Panc1 (cell line): ENCODE results near the gene BICRAL. TPM values are rescaled to one million over a fixed set of nuclear protein-coding genes. Genes with fewer than 3 reads are reported as not detected.
A peak's percentile ranks its signal among the peaks of the same experiment; 100 is the strongest.
"Not testable (repeated sequence)": the region's sequence is repeated elsewhere in the genome, so short reads cannot be mapped to it uniquely, and the experiment has no call there.

Experiments
- ATAC-seq: fragments of 200-7000 bp; cut with Tn5 transposase; 2 replicates; pipeline ENCODE4 v1.9.1; 2020; ENCODE audit warnings: mild to moderate bottlenecking, moderate library complexity
- BruUV-seq: library from RNA; stranded (reverse); fragments of 400-500 nt; replicated peaks from 2 replicates; lab custom pipeline; 2021; lab: Mats Ljungman, UMichigan
- CTCF ChIA-PET: fragments of 300-600 bp; sonication (Branson Sonifier 250); formaldehyde crosslinking; loops from one replicate; lab custom pipeline; 2022; ENCODE audit warnings: antibody characterized with exemption; lab: Charles Lee
- POLR2A ChIA-PET: fragments of 300-600 bp; sonication (Branson Sonifier 250); formaldehyde crosslinking; loops from one replicate; lab custom pipeline; 2022; ENCODE audit warnings: antibody characterized with exemption; lab: Charles Lee
- DNase-seq: peaks from one replicate; pipeline ENCODE4 v3.0.0-alpha.2; 2010; ENCODE audit warnings: low read depth, low spot score
- H3K27ac ChIP-seq: 2 replicates; pipeline ENCODE4 v1.5.1; 2011; ENCODE audit warnings: mild to moderate bottlenecking, low read length, inconsistent platforms
- H3K27me3 ChIP-seq: fragments of 200-500 bp; sonication (Bioruptor generic); 2 replicates; pipeline ENCODE4 v1.6.0; 2014; ENCODE audit warnings: low read length, inconsistent platforms; ENCODE audit not compliant: control insufficient read depth, insufficient read depth
- H3K36me3 ChIP-seq: fragments of 200-500 bp; sonication (Bioruptor generic); 2 replicates; pipeline ENCODE4 v1.5.1; 2014; ENCODE audit warnings: inconsistent platforms, mild to moderate bottlenecking, low read length, moderate library complexity; ENCODE audit not compliant: control insufficient read depth, insufficient read depth
- H3K4me1 ChIP-seq: 2 replicates; pipeline ENCODE4 v1.5.1; 2011; ENCODE audit warnings: inconsistent platforms, mild to moderate bottlenecking, low read length, moderate library complexity; ENCODE audit not compliant: control insufficient read depth, insufficient read depth
- H3K4me3 ChIP-seq, 2 experiments: 2 replicates each; pipeline ENCODE4 v1.5.1; 2011 to 2012; ENCODE audit warnings: low read depth in 2 of 2, low read length in 2 of 2, mild to moderate bottlenecking in 2 of 2, inconsistent platforms in 1 of 2, moderate library complexity in 1 of 2
- H3K9me3 ChIP-seq: fragments of 200-500 bp; sonication (Bioruptor generic); 2 replicates; pipeline ENCODE4 v1.5.1; 2014; ENCODE audit warnings: low read depth, mild to moderate bottlenecking, inconsistent platforms, low read length, moderate library complexity; ENCODE audit not compliant: control insufficient read depth, insufficient read depth
- POLR2AphosphoS5 ChIP-seq: IDR thresholded peaks from 2 replicates; pipeline ENCODE4 v1.6.1; 2012; ENCODE audit warnings: mild to moderate bottlenecking, low read depth, low read length, moderate library complexity
- SIN3A ChIP-seq: IDR thresholded peaks from 2 replicates; pipeline ENCODE4 v1.6.1; 2012; ENCODE audit warnings: low read depth, mild to moderate bottlenecking, low read length, moderate library complexity, borderline replicate concordance; ENCODE audit not compliant: insufficient read depth
- TCF7L2 ChIP-seq: IDR thresholded peaks from 2 replicates; pipeline ENCODE4 v1.6.1; 2011; ENCODE audit warnings: mild to moderate bottlenecking, low read depth, low read length, inconsistent platforms
- in situ Hi-C: cut with HindIII; loops from 2 replicates; pipeline ENCODE4 v1.10.0; 2016; ENCODE audit warnings: low sequenced_read_pairs, low pct_unique_long_range_greater_than_20kb
- intact Hi-C: fragments of 100-400 bp; cut with micrococcal nuclease; formaldehyde crosslinking; loops from one replicate; pipeline ENCODE4 v1.10.0; 2022; ENCODE audit not compliant: unreplicated experiment
- total RNA-seq: library from RNA; stranded (reverse); gene quantifications from one replicate; pipeline ENCODE4 v1.2.1, GENCODE V29; 2021; ENCODE audit not compliant: unreplicated experiment
- TF ChIP-seq, protein P1 (sequence below): fragments of 450-650 bp; IDR thresholded peaks from 2 replicates; pipeline ENCODE4 v1.5.1; 2017; ENCODE audit warnings: mild to moderate bottlenecking
- TF ChIP-seq, protein P2 (sequence below), 2 experiments: IDR thresholded peaks; 2 replicates each; pipeline ENCODE4 v1.6.1; 2011 to 2012; ENCODE audit warnings: low read depth in 2 of 2, control low read depth in 1 of 2, low read length in 1 of 2, mild to moderate bottlenecking in 1 of 2, moderate library complexity in 1 of 2; ENCODE audit not compliant: insufficient read depth in 1 of 2

BICRAL gene
- total RNA-seq, 1 experiment from 2014 or later, result 12.9 TPM

DNA sequence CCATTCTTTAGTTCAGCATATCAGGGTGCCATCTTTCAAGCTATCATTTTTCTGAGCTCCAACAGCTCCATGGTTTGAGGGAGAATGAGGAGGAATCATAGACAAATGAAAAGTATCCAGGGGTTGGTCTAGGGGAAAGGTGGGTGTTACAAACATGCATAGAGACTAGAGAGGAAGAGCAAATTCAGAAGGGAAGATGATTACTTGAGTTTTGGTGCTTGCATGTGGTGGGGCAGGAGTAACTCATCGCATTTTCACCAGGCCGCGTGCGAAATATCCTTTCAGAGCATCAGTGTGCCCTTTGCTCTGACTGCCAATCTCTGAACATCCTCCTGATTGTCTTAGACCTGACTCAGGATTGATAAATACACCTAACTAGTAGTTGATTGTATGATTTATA, 7.7 kb upstream of the BICRAL start:
- in situ Hi-C loops (no loop called here), intact Hi-C loops (no loop called here)
- TF ChIP-seq TCF7L2 (no peak), SIN3A (no peak), POLR2AphosphoS5 (no peak)
- TF ChIP-seq, protein P1, sequence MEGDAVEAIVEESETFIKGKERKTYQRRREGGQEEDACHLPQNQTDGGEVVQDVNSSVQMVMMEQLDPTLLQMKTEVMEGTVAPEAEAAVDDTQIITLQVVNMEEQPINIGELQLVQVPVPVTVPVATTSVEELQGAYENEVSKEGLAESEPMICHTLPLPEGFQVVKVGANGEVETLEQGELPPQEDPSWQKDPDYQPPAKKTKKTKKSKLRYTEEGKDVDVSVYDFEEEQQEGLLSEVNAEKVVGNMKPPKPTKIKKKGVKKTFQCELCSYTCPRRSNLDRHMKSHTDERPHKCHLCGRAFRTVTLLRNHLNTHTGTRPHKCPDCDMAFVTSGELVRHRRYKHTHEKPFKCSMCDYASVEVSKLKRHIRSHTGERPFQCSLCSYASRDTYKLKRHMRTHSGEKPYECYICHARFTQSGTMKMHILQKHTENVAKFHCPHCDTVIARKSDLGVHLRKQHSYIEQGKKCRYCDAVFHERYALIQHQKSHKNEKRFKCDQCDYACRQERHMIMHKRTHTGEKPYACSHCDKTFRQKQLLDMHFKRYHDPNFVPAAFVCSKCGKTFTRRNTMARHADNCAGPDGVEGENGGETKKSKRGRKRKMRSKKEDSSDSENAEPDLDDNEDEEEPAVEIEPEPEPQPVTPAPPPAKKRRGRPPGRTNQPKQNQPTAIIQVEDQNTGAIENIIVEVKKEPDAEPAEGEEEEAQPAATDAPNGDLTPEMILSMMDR, result no peak
- TF ChIP-seq, protein P2, sequence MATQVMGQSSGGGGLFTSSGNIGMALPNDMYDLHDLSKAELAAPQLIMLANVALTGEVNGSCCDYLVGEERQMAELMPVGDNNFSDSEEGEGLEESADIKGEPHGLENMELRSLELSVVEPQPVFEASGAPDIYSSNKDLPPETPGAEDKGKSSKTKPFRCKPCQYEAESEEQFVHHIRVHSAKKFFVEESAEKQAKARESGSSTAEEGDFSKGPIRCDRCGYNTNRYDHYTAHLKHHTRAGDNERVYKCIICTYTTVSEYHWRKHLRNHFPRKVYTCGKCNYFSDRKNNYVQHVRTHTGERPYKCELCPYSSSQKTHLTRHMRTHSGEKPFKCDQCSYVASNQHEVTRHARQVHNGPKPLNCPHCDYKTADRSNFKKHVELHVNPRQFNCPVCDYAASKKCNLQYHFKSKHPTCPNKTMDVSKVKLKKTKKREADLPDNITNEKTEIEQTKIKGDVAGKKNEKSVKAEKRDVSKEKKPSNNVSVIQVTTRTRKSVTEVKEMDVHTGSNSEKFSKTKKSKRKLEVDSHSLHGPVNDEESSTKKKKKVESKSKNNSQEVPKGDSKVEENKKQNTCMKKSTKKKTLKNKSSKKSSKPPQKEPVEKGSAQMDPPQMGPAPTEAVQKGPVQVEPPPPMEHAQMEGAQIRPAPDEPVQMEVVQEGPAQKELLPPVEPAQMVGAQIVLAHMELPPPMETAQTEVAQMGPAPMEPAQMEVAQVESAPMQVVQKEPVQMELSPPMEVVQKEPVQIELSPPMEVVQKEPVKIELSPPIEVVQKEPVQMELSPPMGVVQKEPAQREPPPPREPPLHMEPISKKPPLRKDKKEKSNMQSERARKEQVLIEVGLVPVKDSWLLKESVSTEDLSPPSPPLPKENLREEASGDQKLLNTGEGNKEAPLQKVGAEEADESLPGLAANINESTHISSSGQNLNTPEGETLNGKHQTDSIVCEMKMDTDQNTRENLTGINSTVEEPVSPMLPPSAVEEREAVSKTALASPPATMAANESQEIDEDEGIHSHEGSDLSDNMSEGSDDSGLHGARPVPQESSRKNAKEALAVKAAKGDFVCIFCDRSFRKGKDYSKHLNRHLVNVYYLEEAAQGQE (IDR thresholded peaks at IDR 0.05; ENCODE audit: insufficient read depth in 1 of 2, low read depth in 2 of 2, low read length in 1 of 2), result no peak
- Histone ChIP-seq H3K36me3 (no peaks in the 10 kb centered on the region), H3K4me1 (peaks cover 8% of the 10 kb centered on the region), H3K27ac (no peak overlapping the region), H3K9me3 (no peaks in the 10 kb centered on the region), H3K4me3 (no peak overlapping the region), H3K27me3 (no peaks in the 10 kb centered on the region)
- POLR2A ChIA-PET, result no interaction called here
- BruUV-seq, result no TSS peak
- ATAC-seq (no peak), DNase-seq (no peak)
- CTCF ChIA-PET, result no interaction called here

DNA sequence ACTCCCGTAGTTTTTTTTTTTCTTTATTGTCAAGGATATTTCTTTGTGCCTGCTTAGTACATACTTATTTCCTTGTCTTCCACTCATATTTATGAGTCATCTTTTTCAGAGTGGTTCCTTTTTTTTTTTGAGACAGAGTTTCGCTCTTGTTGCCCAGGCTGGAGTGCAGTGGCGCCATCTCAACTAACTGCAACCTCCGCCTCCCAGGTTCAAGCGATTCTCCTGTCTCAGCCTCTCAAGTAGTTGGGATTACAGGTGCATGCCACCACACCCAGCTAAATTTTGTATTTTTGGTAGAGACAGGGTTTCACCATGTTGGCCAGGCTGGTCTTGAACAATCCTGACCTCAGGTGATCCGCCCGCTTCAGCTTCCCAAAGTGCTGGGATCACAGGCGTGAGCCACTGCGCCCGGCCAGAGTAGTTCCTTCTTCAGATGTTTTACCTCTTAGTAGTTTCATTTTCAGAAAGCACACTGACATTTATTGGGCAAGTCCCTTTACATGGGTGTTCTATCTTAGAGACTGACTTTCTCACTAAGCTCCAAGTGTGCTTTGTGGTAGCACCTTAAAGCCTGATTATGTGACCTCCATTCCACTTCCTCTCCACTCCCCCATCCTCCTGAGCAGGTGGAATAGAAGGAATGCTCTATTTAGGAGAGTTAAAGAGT, 6.9 kb upstream of the BICRAL start:
- BruUV-seq, H3K27me3 ChIP-seq, H3K4me3 ChIP-seq, H3K27ac ChIP-seq, intact Hi-C loops, in situ Hi-C loops, H3K36me3 ChIP-seq, DNase-seq, H3K9me3 ChIP-seq, CTCF ChIA-PET, ATAC-seq, H3K4me1 ChIP-seq: not testable (repeated sequence)
- POLR2A ChIA-PET, result interaction anchor here (0.6 kb wide), 1 partner anchor 20 kb away, joined by 3 read pairs; no protein-coding TSS in a partner anchor

DNA sequence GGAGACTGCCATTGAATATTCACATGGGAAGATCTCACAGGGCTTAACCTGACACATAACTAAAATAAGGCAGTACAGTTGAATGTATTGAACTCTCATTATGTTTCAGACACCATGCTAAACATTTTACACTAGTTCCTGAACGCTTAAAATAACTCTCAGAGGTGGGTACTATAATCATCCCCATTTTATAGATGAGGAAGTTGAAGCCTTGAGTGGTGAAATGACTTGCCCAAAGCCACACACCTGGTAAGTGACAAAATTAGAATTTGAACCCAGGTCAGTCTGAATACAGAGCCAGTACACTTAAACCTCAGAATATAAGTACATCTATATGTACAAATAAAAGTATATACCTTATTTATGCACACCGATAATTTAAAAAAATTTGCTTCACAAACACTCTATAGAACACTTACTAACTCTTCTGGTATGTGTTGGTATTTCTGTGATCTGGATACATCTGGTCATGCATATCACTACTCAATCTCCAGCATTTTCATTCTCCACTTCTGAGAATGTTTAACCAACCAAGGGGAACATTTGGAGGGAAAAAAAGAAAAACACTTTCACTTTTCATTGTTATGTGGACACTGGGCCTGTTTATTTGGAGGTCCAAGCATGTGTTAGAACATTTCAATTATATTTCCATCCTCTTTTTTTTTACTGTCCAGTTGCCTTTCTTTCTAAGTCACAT, 4.6 kb upstream of the BICRAL start:
- no peaks in the 10 kb centered on the region for H3K27me3 ChIP-seq
- DNase-seq (no peak), ATAC-seq (no peak)
- in situ Hi-C loops, result no loop called here
- BruUV-seq, result no TSS peak
- ChIA-PET CTCF (no interaction called here), POLR2A (no interaction called here)
- H3K4me1 ChIP-seq, result peaks cover 16% of the 10 kb centered on the region
- H3K36me3 ChIP-seq, result no peaks in the 10 kb centered on the region; the same call in 1 of the 2 replicates
- intact Hi-C loops, result no loop called here
- no peak overlapping the region for H3K4me3 ChIP-seq
- TF ChIP-seq POLR2AphosphoS5 (no peak), TCF7L2 (no peak)
- peak overlapping the region; percentile 10; the same call in 1 of the 2 replicates for H3K27ac ChIP-seq
- H3K9me3 ChIP-seq, result no peaks in the 10 kb centered on the region
